Loucy (cell line): ENCODE measurements around the gene TSG101.

Experiments used
- H2AFZ ChIP-seq: fragments of 200-600 bp; sonication (generic); 2 replicates; pipeline ENCODE4 v1.6.0; 2016; ENCODE audit warnings: antibody characterized with exemption, mild to moderate bottlenecking, low read length, moderate library complexity
- H3F3A ChIP-seq: fragments of 200-600 bp; 2 replicates; pipeline ENCODE4 v1.6.0; 2016; ENCODE audit warnings: antibody characterized with exemption, low read depth, mild to moderate bottlenecking
- H3K27me3 ChIP-seq: fragments of 200-600 bp; sonication (generic); 2 replicates; pipeline ENCODE4 v1.6.1; 2014; ENCODE audit warnings: low read length, mild to moderate bottlenecking; ENCODE audit not compliant: insufficient read depth, poor library complexity, severe bottlenecking
- H3K36me3 ChIP-seq: fragments of 200-600 bp; sonication (generic); 2 replicates; pipeline ENCODE4 v1.6.1; 2016; ENCODE audit warnings: low read length; ENCODE audit not compliant: insufficient read depth
- H3K4me1 ChIP-seq: fragments of 200-600 bp; sonication (generic); 2 replicates; pipeline ENCODE4 v1.5.1; 2014; ENCODE audit warnings: low read length, mild to moderate bottlenecking; ENCODE audit not compliant: insufficient read depth, poor library complexity, severe bottlenecking
- H3K4me2 ChIP-seq: fragments of 200-600 bp; sonication (generic); 2 replicates; pipeline ENCODE4 v1.6.0; 2014; ENCODE audit warnings: antibody characterized with exemption, low read length, low read depth, mild to moderate bottlenecking; ENCODE audit not compliant: poor library complexity, severe bottlenecking
- H3K4me3 ChIP-seq: fragments of 200-600 bp; sonication (generic); 2 replicates; pipeline ENCODE4 v1.5.1; 2014; ENCODE audit warnings: low read length, mild to moderate bottlenecking, mixed read lengths; ENCODE audit not compliant: poor library complexity, severe bottlenecking
- H3K79me2 ChIP-seq: fragments of 200-600 bp; sonication (generic); 2 replicates; pipeline ENCODE4 v1.6.1; 2014; ENCODE audit warnings: low read length; ENCODE audit not compliant: insufficient read depth
- H3K9ac ChIP-seq: fragments of 200-600 bp; sonication (generic); 2 replicates; pipeline ENCODE4 v1.6.0; 2014; ENCODE audit warnings: mild to moderate bottlenecking, low read depth, low read length, moderate library complexity; ENCODE audit not compliant: poor library complexity, severe bottlenecking
- H3K9me2 ChIP-seq: fragments of 200-600 bp; sonication (generic); replicated peaks from 2 replicates; pipeline ENCODE4 v1.6.1; 2016; ENCODE audit warnings: low read depth, low read length, mixed read lengths
- H3K9me3 ChIP-seq: fragments of 200-600 bp; sonication (generic); 2 replicates; pipeline ENCODE4 v1.6.1; 2014; ENCODE audit warnings: mild to moderate bottlenecking, antibody characterized with exemption, low read length, low read depth; ENCODE audit not compliant: insufficient read depth
- H4K20me1 ChIP-seq: fragments of 200-600 bp; sonication (generic); 2 replicates; pipeline ENCODE4 v1.6.0; 2014; ENCODE audit warnings: antibody characterized with exemption, low read length, mild to moderate bottlenecking; ENCODE audit not compliant: insufficient read depth, poor library complexity, severe bottlenecking
- EZH2phosphoT487 ChIP-seq: fragments of 200-600 bp; IDR thresholded peaks from 2 replicates; pipeline ENCODE4 v1.6.1; 2018; ENCODE audit warnings: antibody characterized with exemption, mild to moderate bottlenecking, moderate library complexity, borderline replicate concordance
- TF ChIP-seq, protein P1 (sequence below): fragments of 200-600 bp; sonication (generic); conservative IDR thresholded peaks from 2 replicates; pipeline ENCODE4 v1.5.1; 2014; ENCODE audit warnings: mild to moderate bottlenecking, antibody characterized with exemption, low read length

TSG101 gene

DNA sequence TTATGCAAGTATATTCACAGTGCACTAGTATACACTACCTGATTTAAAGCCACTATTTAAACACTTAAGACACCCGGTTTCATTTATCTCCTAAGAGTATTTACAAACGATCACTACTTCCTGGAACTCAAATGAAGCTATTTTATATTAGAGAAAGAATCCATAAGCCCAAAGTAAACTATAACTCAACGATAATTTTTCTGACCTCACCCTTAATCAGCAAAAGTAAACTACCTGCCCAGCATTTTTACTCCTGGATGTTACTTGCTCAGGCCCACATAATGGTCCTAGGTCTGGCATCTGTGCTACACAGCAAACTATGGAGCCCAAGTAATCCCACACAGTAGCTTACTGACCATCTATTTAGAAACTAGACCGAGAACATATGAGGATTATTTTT lies 33.4 kb downstream of the TSG101 start:
- H3K4me2 ChIP-seq: no peak overlapping the region
- H3K9ac ChIP-seq: no peak overlapping the region
- no peaks in the 10 kb centered on the region for H4K20me1 ChIP-seq
- H3K79me2 ChIP-seq: no peaks in the 10 kb centered on the region
- H3K27me3 ChIP-seq: no peaks in the 10 kb centered on the region
- no peaks in the 10 kb centered on the region for H3K9me2 ChIP-seq
- H3K36me3 ChIP-seq: peaks cover 52% of the 10 kb centered on the region; the same call in 1 of the 2 replicates
- no peaks in the 10 kb centered on the region for H3K4me1 ChIP-seq
- H2AFZ ChIP-seq: no peak overlapping the region
- H3F3A ChIP-seq: no peaks in the 10 kb centered on the region
- H3K4me3 ChIP-seq: no peak overlapping the region
- TF ChIP-seq, protein P1, sequence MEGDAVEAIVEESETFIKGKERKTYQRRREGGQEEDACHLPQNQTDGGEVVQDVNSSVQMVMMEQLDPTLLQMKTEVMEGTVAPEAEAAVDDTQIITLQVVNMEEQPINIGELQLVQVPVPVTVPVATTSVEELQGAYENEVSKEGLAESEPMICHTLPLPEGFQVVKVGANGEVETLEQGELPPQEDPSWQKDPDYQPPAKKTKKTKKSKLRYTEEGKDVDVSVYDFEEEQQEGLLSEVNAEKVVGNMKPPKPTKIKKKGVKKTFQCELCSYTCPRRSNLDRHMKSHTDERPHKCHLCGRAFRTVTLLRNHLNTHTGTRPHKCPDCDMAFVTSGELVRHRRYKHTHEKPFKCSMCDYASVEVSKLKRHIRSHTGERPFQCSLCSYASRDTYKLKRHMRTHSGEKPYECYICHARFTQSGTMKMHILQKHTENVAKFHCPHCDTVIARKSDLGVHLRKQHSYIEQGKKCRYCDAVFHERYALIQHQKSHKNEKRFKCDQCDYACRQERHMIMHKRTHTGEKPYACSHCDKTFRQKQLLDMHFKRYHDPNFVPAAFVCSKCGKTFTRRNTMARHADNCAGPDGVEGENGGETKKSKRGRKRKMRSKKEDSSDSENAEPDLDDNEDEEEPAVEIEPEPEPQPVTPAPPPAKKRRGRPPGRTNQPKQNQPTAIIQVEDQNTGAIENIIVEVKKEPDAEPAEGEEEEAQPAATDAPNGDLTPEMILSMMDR: no peak
- TF ChIP-seq EZH2phosphoT487: no peak
- H3K9me3 ChIP-seq: no peaks in the 10 kb centered on the region

DNA sequence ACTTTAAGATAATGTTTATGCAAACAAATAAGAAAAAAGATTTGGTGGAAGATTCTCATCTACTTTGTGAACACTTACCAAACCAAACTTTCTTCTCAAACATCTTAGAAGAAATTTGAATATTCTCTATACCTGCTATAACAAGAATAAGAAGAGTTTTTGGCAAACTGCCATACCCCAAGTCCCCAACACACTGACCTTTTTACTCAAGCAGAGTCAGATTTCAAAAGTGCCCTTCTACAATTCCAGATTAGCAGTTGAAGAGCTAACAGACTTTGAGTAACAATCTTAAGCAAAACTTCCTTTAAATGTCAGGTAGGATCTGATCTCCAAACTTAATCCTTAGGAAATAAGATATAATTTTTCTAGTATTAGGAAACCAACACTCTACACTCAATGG lies 33.9 kb downstream of the TSG101 start:
- Histone ChIP-seq H3K4me1 (no peaks in the 10 kb centered on the region), H3K4me3 (no peak overlapping the region), H3F3A (no peaks in the 10 kb centered on the region), H3K27me3 (no peaks in the 10 kb centered on the region), H3K9me3 (no peaks in the 10 kb centered on the region), H3K9ac (no peak overlapping the region), H4K20me1 (no peaks in the 10 kb centered on the region), H3K36me3 (peaks cover 50% of the 10 kb centered on the region; the same call in 1 of the 2 replicates), H3K79me2 (no peaks in the 10 kb centered on the region), H2AFZ (no peak overlapping the region), H3K9me2 (no peaks in the 10 kb centered on the region), H3K4me2 (no peak overlapping the region)
- TF ChIP-seq EZH2phosphoT487: no peak
- TF ChIP-seq, protein P1: no peak

DNA sequence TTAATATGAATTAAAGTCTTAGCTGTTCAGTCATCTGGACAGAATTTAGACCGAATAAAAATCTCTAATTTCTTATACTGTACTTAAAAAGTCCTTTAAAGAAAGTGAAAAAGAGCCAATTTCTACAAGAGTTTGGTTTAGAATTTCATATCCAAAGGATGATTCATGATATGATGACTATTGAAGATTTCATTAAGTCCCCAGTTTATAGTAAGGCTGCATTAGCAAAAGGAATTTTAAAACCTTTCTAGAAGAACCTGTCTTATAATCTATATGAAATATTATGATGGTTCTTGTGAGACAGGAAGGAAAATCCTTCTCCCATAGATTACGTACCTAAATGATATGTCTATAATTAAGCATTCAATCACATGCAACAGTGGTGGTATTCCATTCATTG lies 34.8 kb downstream of the TSG101 start:
- Histone ChIP-seq H3K4me1 (no peaks in the 10 kb centered on the region), H3K27me3 (no peaks in the 10 kb centered on the region), H3K9me2 (no peaks in the 10 kb centered on the region), H3K9ac (no peak overlapping the region), H3K4me2 (no peak overlapping the region), H3K4me3 (no peak overlapping the region), H3K36me3 (peaks cover 47% of the 10 kb centered on the region; the same call in 1 of the 2 replicates), H2AFZ (no peak overlapping the region), H3K9me3 (no peaks in the 10 kb centered on the region), H3F3A (no peaks in the 10 kb centered on the region), H4K20me1 (no peaks in the 10 kb centered on the region), H3K79me2 (no peaks in the 10 kb centered on the region)
- TF ChIP-seq EZH2phosphoT487: no peak
- TF ChIP-seq, protein P1: no peak
